Smooth muscle cell of trachea (primary cell): ENCODE measurements around the gene RAB3D. TPM values are rescaled to one million over a fixed set of nuclear protein-coding genes. Genes with fewer than 3 reads are reported as not detected.

Experiments used
- total RNA-seq: library from RNA; depleted of rRNA; stranded (reverse); fragments of >200 nt; gene quantifications from 2 replicates; pipeline ENCODE4 v1.2.1, GENCODE V29; 2014

Gene RAB3D, protein sequence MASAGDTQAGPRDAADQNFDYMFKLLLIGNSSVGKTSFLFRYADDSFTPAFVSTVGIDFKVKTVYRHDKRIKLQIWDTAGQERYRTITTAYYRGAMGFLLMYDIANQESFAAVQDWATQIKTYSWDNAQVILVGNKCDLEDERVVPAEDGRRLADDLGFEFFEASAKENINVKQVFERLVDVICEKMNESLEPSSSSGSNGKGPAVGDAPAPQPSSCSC
- 15.9 and 21.8 TPM in 2 replicates for total RNA-seq

DNA sequence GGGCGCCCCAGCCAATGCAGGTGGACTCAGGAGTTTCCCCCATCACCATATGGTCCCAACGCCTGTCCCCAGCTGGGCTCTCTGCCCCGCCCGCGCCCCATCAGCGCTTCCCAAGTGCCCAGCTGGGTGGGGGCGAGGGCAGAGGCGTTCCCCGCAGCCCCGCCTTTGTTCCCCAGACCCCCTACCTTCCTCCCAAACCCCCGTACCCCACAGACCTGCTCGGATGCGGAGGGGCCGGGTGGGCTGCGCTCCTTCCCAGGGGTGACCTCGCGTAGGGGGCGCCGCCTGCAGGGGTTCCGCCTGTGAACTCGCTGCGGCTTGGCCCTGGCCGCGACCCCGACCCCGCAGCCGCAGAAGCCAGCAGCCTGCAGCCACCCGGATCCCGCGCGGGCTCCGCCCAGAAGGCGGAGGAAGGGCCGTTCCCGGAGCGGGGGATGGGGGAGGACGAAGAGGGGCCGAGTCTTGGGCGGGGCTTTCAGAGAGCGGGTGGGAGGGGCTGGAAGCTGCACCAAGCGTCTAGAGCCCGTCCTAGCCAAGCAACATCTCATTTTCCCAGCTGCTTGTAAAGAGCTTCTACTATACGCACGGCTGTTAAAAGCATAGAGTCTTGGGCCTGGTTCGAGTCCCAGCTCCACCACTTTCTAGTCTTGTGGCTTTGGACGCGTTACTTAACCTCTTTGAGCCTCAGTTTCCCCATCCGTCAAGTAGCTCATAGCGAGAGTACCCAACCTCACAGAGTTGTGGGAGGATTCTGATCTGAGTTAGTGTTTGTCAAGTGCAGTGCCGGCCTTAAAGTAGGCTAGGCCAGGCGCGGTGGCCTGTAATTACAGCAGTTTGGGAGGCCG lies at the start of gene RAB3D:
RAB3D (minus strand) TSS at position 404 of the 845 bp plus-strand sequence. CDS start 2,258 bp downstream, outside the sequence.

DNA sequence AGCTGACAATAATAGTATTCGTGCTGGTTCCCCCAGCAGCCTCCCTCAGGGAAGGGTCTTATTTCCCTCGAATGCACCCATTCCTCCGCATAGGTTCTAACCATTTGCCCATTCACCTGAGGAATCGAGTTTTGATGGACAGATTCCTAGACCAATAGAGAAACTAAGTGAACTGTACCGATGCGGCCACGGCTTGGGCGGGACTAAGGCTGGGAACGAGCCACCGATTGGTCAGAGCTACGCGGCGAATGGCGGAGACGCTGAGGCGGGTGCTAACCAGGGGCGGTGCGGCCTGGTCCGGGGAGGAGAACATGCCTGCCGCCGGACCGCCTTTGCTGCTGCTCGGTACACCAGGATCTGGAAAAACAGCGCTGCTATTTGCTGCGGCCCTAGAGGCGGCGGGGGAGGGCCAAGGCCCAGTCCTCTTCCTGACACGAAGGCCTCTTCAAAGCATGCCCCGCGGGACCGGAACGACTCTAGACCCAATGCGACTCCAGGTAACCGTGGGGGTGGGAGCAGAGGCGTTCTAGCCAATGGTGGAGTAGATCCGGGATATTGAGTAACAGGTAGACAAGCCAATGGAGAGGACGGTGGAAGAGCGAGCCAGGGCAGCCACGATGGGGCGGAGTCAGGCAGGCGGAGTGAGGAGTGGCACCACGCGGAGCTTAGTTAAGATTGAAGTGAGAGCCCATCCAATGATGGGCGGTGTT lies 35.1 kb upstream of the RAB3D start, which contains the start of gene SWSAP1:
SWSAP1 (plus strand) TSS at position 234 of the 710 bp plus-strand sequence; CDS start at position 249, 15 bp downstream.

DNA sequence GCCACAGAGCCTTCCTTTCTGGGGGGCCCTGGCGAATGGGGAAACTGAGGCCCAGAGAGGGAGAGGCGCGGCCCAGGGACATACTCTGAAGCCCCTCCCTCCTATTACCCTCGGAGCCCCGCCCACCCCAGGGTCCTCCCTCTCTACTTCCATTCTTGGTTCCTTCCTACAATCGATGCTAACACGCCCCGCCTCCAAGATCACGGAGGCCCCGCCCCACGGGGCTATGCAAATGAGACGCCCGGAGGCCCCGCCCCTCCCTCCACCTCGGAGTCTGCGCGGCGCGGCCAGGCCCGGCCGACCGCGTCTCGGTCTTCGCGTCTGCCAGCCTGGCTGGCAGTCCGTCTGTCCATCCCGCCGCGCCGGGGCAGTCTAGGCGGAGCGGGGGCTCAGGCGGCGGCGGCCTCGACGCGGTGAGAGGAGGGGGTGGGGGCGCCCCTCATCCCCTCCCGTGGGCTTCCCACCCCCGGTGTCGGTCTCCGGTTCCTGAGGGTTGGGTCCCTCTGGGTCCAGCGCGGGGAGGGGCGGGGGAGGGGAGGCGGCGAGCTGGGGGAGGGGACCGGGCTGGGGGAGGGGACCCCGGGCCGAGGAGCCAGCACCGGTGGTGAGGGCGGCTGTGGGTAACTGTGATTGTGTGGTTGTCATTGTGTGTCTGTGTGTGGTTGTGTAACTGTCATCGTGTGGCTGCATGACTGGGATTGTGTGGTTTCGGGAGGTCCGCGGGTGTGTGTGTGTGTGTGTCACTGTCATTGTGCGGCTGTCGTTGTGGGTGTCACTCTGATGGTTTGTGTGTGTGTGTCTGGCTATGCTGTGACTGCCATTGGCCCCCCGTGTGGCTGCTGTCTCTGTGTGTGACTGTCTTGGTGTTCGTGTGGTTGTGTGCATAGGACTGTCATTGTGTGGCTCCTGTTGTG lies 16.0 kb upstream of the RAB3D start, which contains the start of gene PLPPR2:
PLPPR2 (plus strand) TSS at position 273 of the 914 bp plus-strand sequence. CDS start 2,242 bp downstream, outside the sequence.

DNA sequence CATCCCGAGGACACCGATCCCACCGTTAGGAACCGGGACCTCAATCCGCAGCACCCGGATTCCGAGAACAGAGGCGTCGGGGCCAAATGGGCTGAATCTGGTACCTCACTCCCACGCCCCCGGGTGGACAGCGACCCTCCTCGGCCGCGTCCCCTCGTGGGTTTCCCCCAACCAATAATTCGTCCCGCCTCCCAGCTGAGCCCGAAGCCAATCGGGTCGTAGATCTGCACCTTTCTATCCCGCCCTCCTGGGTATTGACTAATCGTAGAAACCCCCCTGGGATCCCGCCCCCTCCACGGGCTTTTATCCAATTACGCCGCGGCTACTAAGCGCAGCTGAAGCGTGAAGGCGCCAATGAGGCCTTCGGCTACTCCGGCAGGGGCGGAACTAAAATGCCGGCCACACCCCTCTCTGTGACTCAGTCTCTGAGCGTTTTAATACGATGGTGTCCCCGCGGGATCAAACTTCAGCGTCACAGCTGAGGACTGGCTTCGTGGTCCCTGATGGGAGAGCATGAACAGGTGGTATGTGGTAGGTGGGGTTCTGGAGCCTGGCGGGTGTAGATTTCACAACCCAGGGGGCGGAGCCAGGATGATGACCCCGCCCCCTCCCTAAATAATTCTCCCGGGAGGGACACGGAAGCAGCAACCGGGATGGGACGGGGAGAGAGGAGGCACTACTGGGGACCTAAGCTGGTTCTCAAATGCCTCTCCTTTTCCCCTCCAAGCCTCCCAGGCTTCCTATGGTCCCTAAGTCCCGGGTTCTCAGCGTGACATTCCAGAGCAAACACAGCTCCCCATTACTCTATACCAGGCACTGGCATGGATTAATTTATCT lies 6.9 kb upstream of the RAB3D start, which contains the start of the genes CCDC159 and TMEM205:
CCDC159 (plus strand) TSS at position 416 of the 837 bp plus-strand sequence; CDS start at position 504, 88 bp downstream.
TMEM205 (minus strand) TSS at position 165 of the 837 bp plus-strand sequence. CDS start 649 bp downstream, outside the sequence.

DNA sequence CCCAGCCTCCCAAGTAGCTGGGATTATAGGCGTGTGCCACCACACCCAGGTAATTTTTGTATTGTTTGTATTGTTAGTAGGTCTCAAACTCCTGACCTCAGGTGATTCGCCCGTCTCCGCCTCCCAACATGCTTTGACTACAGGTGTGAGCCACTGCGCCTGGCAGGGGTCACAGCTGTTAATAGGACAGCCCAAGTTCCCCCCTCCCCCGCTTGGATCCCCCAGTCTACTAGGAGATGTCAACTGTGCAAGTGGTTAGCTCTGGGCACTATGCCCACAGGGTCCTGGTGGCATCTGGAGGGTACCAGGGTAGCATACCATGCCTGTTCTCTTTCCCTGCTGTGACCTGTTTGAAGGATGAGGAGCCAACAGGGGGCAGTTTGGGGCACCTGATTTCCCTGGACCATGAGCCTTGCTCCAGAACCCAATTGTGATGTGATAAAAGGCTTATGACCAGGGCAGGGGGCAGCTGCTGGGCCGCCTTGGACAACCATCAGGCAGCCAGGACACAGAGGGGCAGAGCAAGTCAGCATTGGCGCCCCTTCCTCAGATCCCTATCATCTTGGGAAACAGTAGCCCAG lies 43.7 kb downstream of the RAB3D start, which contains the start of gene TSPAN16:
TSPAN16 (plus strand) TSS at position 496 of the 581 bp plus-strand sequence. CDS start 138 bp downstream, outside the sequence.

Other genes starting within 250 kb of the RAB3D start
- gene SPC24, start 183.9 kb downstream of the RAB3D start, total RNA-seq = 15.9 and 111 TPM in 2 replicates
- gene KANK2, start 142.1 kb downstream of the RAB3D start, total RNA-seq = 455 and 617 TPM in 2 replicates
- gene ANGPTL8, start 100.0 kb downstream of the RAB3D start, total RNA-seq = not detected in 2 replicates
- 11.5 and 19.4 TPM in 2 replicates for gene DOCK6, start 77.1 kb downstream of the RAB3D start, total RNA-seq
- not detected in 2 replicates for gene TSPAN16, start 43.5 kb downstream of the RAB3D start, total RNA-seq
- 120 and 124 TPM in 2 replicates for gene TMEM205, start 6.6 kb upstream of the RAB3D start, total RNA-seq
- gene CCDC159, start 6.9 kb upstream of the RAB3D start, total RNA-seq = 4.4 and 9.8 TPM in 2 replicates
- 12.4 and 23.5 TPM in 2 replicates for gene PLPPR2, start 15.8 kb upstream of the RAB3D start, total RNA-seq
- 0.50 and 0.87 TPM in 2 replicates for gene SWSAP1, start 35.0 kb upstream of the RAB3D start, total RNA-seq
- gene EPOR, start 44.7 kb upstream of the RAB3D start, total RNA-seq = 7.6 and 9.4 TPM in 2 replicates
- 5.1 and 5.3 TPM in 2 replicates for gene RGL3, start 79.7 kb upstream of the RAB3D start, total RNA-seq
- gene ODAD3, start 95.5 kb upstream of the RAB3D start, total RNA-seq = 0.66 TPM in 1 of 2 replicates, not detected in the other
- 144 and 290 TPM in 2 replicates for gene PRKCSH, start 96.0 kb upstream of the RAB3D start, total RNA-seq
- gene ELAVL3, start 141.4 kb upstream of the RAB3D start, total RNA-seq = 0.29 and 0.33 TPM in 2 replicates
- 3.3 and 3.5 TPM in 2 replicates for gene ZNF653, start 166.2 kb upstream of the RAB3D start, total RNA-seq
- gene ECSIT, start 189.5 kb upstream of the RAB3D start, total RNA-seq = 30.8 and 50.8 TPM in 2 replicates
- 8.9 and 9.3 TPM in 2 replicates for gene CNN1, start 199.2 kb upstream of the RAB3D start, total RNA-seq
- gene ELOF1, start 219.6 kb upstream of the RAB3D start, total RNA-seq = 24.1 and 31.8 TPM in 2 replicates
- 0.66 TPM in 1 of 2 replicates, not detected in the other for gene ACP5, start 238.0 kb upstream of the RAB3D start, total RNA-seq